Transverse colon (tissue), 4 donors: Measurements from ENCODE around the gene NAA11. TPM values are rescaled to one million over a fixed set of nuclear protein-coding genes. Genes with fewer than 3 reads are reported as not detected.

Experiments used
- DNase-seq: peaks from one replicate; pipeline ENCODE4 v3.0.0-alpha.2; 2019
- H3K27ac ChIP-seq, 4 donors: fragments of 200-600 bp; sonication (generic); 2 replicates each; pipeline ENCODE4 v1.5.1; 2016 to 2018; ENCODE audit warnings: inconsistent platforms in 4 of 4
- H3K27me3 ChIP-seq: fragments of 200-600 bp; sonication (generic); 2 replicates; pipeline ENCODE4 v1.5.1; 2017; ENCODE audit warnings: inconsistent platforms
- H3K36me3 ChIP-seq, 4 donors: fragments of 200-600 bp; sonication (generic); 2 replicates each; pipeline ENCODE4 v1.5.1; 2017 to 2019; ENCODE audit warnings: inconsistent platforms in 4 of 4
- H3K4me1 ChIP-seq, 4 donors: fragments of 200-600 bp; sonication (generic); 2 replicates each; pipeline ENCODE4 v1.5.1; 2017 to 2020; ENCODE audit warnings: inconsistent platforms in 4 of 4
- H3K4me3 ChIP-seq, 4 donors: fragments of 200-600 bp; sonication (generic); 1 replicate in 1 of 4; 2 replicates in 3 of 4; pipeline versions ENCODE4 v1.5.1 to v1.6.1; 2017 to 2019; ENCODE audit warnings: inconsistent platforms in 4 of 4
- H3K9me3 ChIP-seq, 2 donors: fragments of 200-600 bp; sonication (generic); 2 replicates each; pipeline ENCODE4 v1.5.1; 2017 to 2019; ENCODE audit warnings: inconsistent platforms in 2 of 2
- EP300 ChIP-seq: sonication (generic); formaldehyde crosslinking; IDR thresholded peaks from one replicate; pipeline ENCODE4 v1.6.1; 2017; ENCODE audit warnings: antibody characterized with exemption, low read depth
- POLR2A ChIP-seq: fragments of 450-650 bp; IDR thresholded peaks from one replicate; pipeline ENCODE4 v1.6.1; 2016; ENCODE audit warnings: antibody characterized with exemption, mild to moderate bottlenecking, moderate library complexity
- POLR2AphosphoS5 ChIP-seq, 3 donors: sonication (generic); formaldehyde crosslinking; IDR thresholded peaks; one replicate each; pipeline ENCODE4 v1.6.1; 2016; ENCODE audit warnings: antibody characterized with exemption in 3 of 3
- WGBS, 2 donors: methylation state at CpG; one replicate each; pipeline ENCODE4 v1.1.5; 2018; ENCODE audit warnings: low coverage in 1 of 2; 5-methylcytosine and 5-hydroxymethylcytosine counted together
- in situ Hi-C, 4 donors: fragments of 200-750 bp; cut with MboI; loops; one replicate each; pipeline versions ENCODE4 v1.15.0 to v1.15.1; 2017; ENCODE audit warnings: low sequenced_read_pairs in 3 of 4, low pct_ligation_motif_present in 1 of 4, low pct_unique_long_range_greater_than_20kb in 1 of 4
- intact Hi-C: fragments of 100-400 bp; cut with DNase I; formaldehyde crosslinking; loops from one replicate; pipeline ENCODE4 v1.15.1; 2023; ENCODE audit warnings: low total_unique reads
- total RNA-seq, 4 donors: library from RNA; depleted of rRNA; stranded (reverse); fragments of >200 nt; gene quantifications; one replicate each; pipeline ENCODE4 v1.1.0, GENCODE V29; 2016
- TF ChIP-seq, protein P1 (sequence below), 5 experiments: fragments of 200-600 bp in 3 of 5; fragments of 450-650 bp in 2 of 5; sonication (generic) in 3 of 5; IDR thresholded peaks; 1 replicate in 2 of 5; 2 replicates in 3 of 5; pipeline ENCODE4 v1.5.1; 2016 to 2017; ENCODE audit warnings: antibody characterized with exemption in 5 of 5, inconsistent platforms in 3 of 5, mild to moderate bottlenecking in 2 of 5, moderate library complexity in 1 of 5

NAA11 gene
- total RNA-seq, 4 donors from 2014 or later: not detected

DNA sequence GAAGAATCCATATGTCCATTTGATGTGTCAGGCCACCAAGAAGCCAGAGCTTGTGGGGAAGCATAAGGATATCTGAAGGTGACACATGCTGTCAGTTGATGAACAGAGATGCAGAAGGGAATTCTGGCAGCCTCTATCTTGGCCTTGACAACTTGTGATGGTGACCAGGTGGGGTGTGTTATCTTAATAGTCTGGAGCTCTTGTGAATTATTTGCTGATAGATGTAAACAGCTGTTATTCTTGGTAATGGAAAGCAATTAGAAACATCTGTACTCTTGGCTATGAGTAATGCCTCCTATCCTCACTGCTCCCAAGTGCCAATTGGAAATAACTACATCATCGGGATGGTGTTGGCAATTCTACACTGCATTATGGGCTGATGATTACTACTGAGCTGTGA lies 51.9 kb downstream of the NAA11 start:
- Histone ChIP-seq H3K36me3 (no peaks in the 10 kb centered on the region), H3K4me1 (peaks cover 0 to 18% (median 2%) of the 10 kb centered on the region in 4 donors), H3K27me3 (no peaks in the 10 kb centered on the region), H3K9me3 (no peaks in the 10 kb centered on the region), H3K4me3 (no peak overlapping the region), H3K27ac (no peak overlapping the region)
- intact Hi-C loops (no loop called here), in situ Hi-C loops (no loop called here)
- WGBS, 2 donors: 59 to 60% methylated on average over 1 of the region's 1 CpG
- no peak for DNase-seq
- TF ChIP-seq, protein P1, sequence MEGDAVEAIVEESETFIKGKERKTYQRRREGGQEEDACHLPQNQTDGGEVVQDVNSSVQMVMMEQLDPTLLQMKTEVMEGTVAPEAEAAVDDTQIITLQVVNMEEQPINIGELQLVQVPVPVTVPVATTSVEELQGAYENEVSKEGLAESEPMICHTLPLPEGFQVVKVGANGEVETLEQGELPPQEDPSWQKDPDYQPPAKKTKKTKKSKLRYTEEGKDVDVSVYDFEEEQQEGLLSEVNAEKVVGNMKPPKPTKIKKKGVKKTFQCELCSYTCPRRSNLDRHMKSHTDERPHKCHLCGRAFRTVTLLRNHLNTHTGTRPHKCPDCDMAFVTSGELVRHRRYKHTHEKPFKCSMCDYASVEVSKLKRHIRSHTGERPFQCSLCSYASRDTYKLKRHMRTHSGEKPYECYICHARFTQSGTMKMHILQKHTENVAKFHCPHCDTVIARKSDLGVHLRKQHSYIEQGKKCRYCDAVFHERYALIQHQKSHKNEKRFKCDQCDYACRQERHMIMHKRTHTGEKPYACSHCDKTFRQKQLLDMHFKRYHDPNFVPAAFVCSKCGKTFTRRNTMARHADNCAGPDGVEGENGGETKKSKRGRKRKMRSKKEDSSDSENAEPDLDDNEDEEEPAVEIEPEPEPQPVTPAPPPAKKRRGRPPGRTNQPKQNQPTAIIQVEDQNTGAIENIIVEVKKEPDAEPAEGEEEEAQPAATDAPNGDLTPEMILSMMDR (IDR thresholded peaks at IDR 0.05): no peak
- TF ChIP-seq POLR2A: no peak
- no peak for TF ChIP-seq EP300
- TF ChIP-seq POLR2AphosphoS5 (IDR thresholded peaks at IDR 0.05): no peak

DNA sequence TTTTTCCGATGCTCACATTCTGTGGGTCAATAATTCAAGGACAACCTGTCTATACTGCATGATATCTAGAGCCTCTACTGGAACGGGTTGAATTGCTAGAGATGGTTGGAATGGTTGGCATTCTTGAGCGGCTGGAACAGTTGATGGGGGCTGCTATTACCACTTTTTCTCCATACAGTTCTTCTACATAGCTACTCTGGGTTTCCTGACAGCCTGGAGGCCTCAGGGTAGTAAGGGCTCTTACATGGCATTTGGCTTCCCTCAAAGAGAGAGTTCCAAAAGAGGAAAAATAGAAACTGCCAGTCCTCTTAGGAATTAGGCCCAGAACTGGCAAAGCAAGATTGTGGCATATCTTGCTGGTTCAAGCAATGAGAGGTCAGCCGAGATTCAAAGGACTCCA lies 53.1 kb downstream of the NAA11 start:
- no peaks in the 10 kb centered on the region for H3K27me3 ChIP-seq
- H3K36me3 ChIP-seq: no peaks in the 10 kb centered on the region
- DNase-seq: no peak
- no peaks in the 10 kb centered on the region for H3K9me3 ChIP-seq
- peaks cover 0 to 18% (median under 1%) of the 10 kb centered on the region in 4 donors for H3K4me1 ChIP-seq
- no peak overlapping the region for H3K27ac ChIP-seq
- in situ Hi-C loops (no loop called here), intact Hi-C loops (no loop called here)
- TF ChIP-seq POLR2A (no peak), EP300 (no peak), POLR2AphosphoS5 (IDR thresholded peaks at IDR 0.05) (no peak)
- TF ChIP-seq, protein P1 (IDR thresholded peaks at IDR 0.05): no peak
- H3K4me3 ChIP-seq: no peak overlapping the region
- 85 to 88% methylated on average over 4 of the region's 4 CpGs for WGBS, 2 donors

DNA sequence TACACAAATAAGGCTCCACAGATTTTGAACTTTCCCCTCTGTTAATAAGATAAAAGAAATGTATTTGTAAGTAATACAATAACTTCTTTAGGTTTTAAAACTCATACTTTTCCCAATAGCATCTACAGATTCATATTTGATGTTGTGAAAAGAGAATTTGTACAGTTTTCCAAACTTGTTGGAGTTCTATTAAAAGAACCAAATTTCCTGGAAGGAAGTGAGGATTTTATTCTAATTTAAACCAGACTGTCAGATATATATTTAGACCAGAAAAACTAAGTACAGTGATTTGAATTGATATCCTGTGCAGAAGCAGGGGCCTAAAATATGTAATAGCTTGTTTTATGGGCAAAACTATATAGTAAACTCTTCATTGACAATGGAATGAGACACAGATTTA lies 53.7 kb downstream of the NAA11 start:
- Histone ChIP-seq H3K27me3 (no peaks in the 10 kb centered on the region), H3K36me3 (no peaks in the 10 kb centered on the region), H3K4me3 (no peak overlapping the region), H3K4me1 (peaks cover 0 to 18% (median 0%) of the 10 kb centered on the region in 4 donors), H3K9me3 (no peaks in the 10 kb centered on the region), H3K27ac (no peak overlapping the region)
- TF ChIP-seq POLR2A (no peak), POLR2AphosphoS5 (IDR thresholded peaks at IDR 0.05) (no peak), EP300 (no peak)
- TF ChIP-seq, protein P1 (IDR thresholded peaks at IDR 0.05): no peak
- intact Hi-C loops (no loop called here), in situ Hi-C loops (no loop called here)
- no peak for DNase-seq

DNA sequence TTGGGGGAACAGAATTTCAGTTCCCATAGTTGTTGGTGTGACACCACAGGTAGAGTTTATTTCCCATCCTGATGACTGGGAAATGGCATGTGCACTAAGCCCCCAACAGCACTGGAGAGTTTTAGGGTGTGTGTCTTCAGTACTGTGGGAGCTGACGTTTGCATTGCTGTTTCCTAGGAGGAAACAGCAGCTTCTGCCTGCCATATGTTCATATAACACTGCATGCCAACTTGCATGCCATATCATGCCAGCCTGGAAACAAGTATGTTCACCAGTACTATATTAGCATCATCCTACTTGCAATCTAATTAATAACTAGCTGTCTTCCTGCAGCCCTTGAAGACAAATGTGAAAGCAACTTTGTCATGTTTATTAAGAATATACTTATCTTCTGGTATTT lies 58.2 kb downstream of the NAA11 start:
- no peaks in the 10 kb centered on the region for H3K9me3 ChIP-seq
- intact Hi-C loops (no loop called here), in situ Hi-C loops (no loop called here)
- H3K36me3 ChIP-seq: no peaks in the 10 kb centered on the region
- WGBS, 2 donors: 73% methylated on average over 1 of the region's 1 CpG; no CpG with 5 or more reads in 1 of the 2 donors
- H3K27ac ChIP-seq: no peak overlapping the region
- H3K27me3 ChIP-seq: no peaks in the 10 kb centered on the region
- TF ChIP-seq POLR2A: no peak
- no peaks in the 10 kb centered on the region for H3K4me1 ChIP-seq
- no peak overlapping the region for H3K4me3 ChIP-seq
- no peak for DNase-seq

Other genes starting within 250 kb of the NAA11 start
- not detected for gene GK2, start 82.2 kb upstream of the NAA11 start, total RNA-seq